Measurements from ENCODE around the gene EPHX1. TPM values are rescaled to one million over a fixed set of nuclear protein-coding genes. Genes with fewer than 3 reads are reported as not detected.

Gene EPHX1
- total and polyA plus RNA-seq, 2 donors (not counting 1 experiment from before 2014, with no cell fraction given), result 39.1 to 44.3 TPM

GRCh38 chr1:225847610-225848009 lies 37.7 kb downstream of the EPHX1 start:
- H3K79me2 ChIP-seq (ENCODE audit: control insufficient read depth, insufficient read depth, low read length), result no peaks in the 10 kb centered on the region
- H3K27ac ChIP-seq (ENCODE audit: insufficient read depth, low read length), result no peak overlapping the region
- H3K36me3 ChIP-seq (ENCODE audit: control insufficient read depth, insufficient read depth, low read length), result peaks cover 21% of the 10 kb centered on the region
- H2AFZ ChIP-seq (ENCODE audit: low read length), result no peak overlapping the region
- H3K4me2 ChIP-seq (ENCODE audit: extremely low read depth, insufficient read depth, low read length), result no peak overlapping the region
- DNase-seq (ENCODE audit: low read depth in 2 of 2), result no peak
- no peaks in the 10 kb centered on the region for H4K20me1 ChIP-seq (ENCODE audit: control insufficient read depth, extremely low read depth, insufficient read depth, low read length)
- TF ChIP-seq EZH2 (IDR thresholded peaks at IDR 0.05; ENCODE audit: low read length, missing control alignments) (no peak), CTCF (conservative IDR thresholded peaks at IDR 0.05 in 1 of 2, IDR thresholded peaks at IDR 0.05 in 1 of 2; ENCODE audit: low read depth in 1 of 2, low read length in 2 of 2) (no peak)
- H3K27me3 ChIP-seq (ENCODE audit: control insufficient read depth, insufficient read depth, low read length), result no peaks in the 10 kb centered on the region
- H3K9ac ChIP-seq (ENCODE audit: insufficient read depth, low read length), result no peak overlapping the region
- no peaks in the 10 kb centered on the region for H3K4me1 ChIP-seq (ENCODE audit: control insufficient read depth, extremely low read depth, insufficient read depth, low read length)
- no peak overlapping the region for H3K4me3 ChIP-seq (replicated peaks in 1 of 4; ENCODE audit: control extremely low read depth in 1 of 4, insufficient read depth in 1 of 4, low read depth in 3 of 4, low read length in 4 of 4)
- H3K9me3 ChIP-seq (ENCODE audit: control insufficient read depth, insufficient read depth, low read depth, low read length), result no peaks in the 10 kb centered on the region

DNA sequence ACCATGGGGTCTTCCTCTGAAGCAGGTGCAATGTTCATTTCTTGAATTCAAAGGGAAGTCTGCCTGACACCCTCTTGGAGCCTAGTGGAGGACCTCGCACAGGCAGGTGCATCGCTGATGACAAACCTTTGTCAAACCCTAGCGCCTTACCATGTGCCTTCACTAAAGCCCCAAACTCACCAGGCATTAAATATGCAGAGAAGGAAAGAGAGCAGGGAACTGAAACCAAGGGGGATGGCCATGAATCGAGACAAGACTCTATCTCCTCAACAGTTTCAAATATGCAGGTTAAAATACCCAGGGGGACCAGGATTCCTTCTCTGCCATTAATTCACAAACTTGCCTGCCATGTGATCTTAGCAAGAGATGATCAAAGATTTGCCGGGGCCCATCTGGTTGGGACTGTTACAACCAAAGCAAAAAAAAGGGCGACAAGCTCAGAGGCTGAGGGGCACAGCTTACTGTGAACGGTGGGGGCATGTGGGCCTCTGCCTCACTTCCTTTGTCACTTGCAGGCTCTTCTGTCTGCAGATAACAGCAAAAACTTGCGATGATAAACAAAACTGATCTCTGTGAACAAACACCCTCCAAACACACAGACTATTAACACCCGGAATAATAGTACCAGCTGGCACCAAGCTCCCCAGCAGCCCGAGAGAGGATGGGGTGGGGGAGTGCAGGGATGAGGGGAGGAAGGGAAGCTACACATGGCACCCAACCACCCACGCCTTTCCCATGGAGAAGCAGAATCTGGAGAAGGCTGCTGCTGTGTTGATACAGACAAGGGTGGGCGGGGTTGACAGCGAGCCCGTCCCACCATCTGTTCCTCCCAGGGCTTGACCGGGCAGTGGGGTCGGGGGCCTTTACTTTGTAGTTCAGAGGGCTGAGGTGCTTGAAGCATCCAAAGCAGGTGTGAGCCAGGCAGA lies 38.4 kb downstream of the EPHX1 start:
- H3K36me3 ChIP-seq (ENCODE audit: control insufficient read depth, insufficient read depth, low read length), result peaks cover 20% of the 10 kb centered on the region
- H4K20me1 ChIP-seq (ENCODE audit: control insufficient read depth, extremely low read depth, insufficient read depth, low read length), result no peaks in the 10 kb centered on the region
- H2AFZ ChIP-seq (ENCODE audit: low read length), result no peak overlapping the region
- H3K4me2 ChIP-seq (ENCODE audit: extremely low read depth, insufficient read depth, low read length), result no peak overlapping the region
- no peak for DNase-seq (ENCODE audit: low read depth in 2 of 2)
- H3K9me3 ChIP-seq (ENCODE audit: control insufficient read depth, insufficient read depth, low read depth, low read length), result no peaks in the 10 kb centered on the region
- no peak overlapping the region for H3K4me3 ChIP-seq (replicated peaks in 1 of 4; ENCODE audit: control extremely low read depth in 1 of 4, insufficient read depth in 1 of 4, low read depth in 3 of 4, low read length in 4 of 4)
- H3K27me3 ChIP-seq (ENCODE audit: control insufficient read depth, insufficient read depth, low read length), result no peaks in the 10 kb centered on the region
- H3K27ac ChIP-seq (ENCODE audit: insufficient read depth, low read length), result no peak overlapping the region
- no peaks in the 10 kb centered on the region for H3K4me1 ChIP-seq (ENCODE audit: control insufficient read depth, extremely low read depth, insufficient read depth, low read length)
- H3K79me2 ChIP-seq (ENCODE audit: control insufficient read depth, insufficient read depth, low read length), result no peaks in the 10 kb centered on the region
- no peak overlapping the region for H3K9ac ChIP-seq (ENCODE audit: insufficient read depth, low read length)
- TF ChIP-seq CTCF (conservative IDR thresholded peaks at IDR 0.05 in 1 of 2, IDR thresholded peaks at IDR 0.05 in 1 of 2; ENCODE audit: low read depth in 1 of 2, low read length in 2 of 2) (no peak), EZH2 (IDR thresholded peaks at IDR 0.05; ENCODE audit: low read length, missing control alignments) (no peak)

- no peaks in the 10 kb centered on the region for H3K79me2 ChIP-seq (ENCODE audit: control insufficient read depth, insufficient read depth, low read length)
- no peak for DNase-seq (ENCODE audit: low read depth in 2 of 2)
- H3K36me3 ChIP-seq (ENCODE audit: control insufficient read depth, insufficient read depth, low read length), result peaks cover 21% of the 10 kb centered on the region
- no peak overlapping the region for H3K4me3 ChIP-seq (replicated peaks in 1 of 4; ENCODE audit: control extremely low read depth in 1 of 4, insufficient read depth in 1 of 4, low read depth in 3 of 4, low read length in 4 of 4)
- no peaks in the 10 kb centered on the region for H3K4me1 ChIP-seq (ENCODE audit: control insufficient read depth, extremely low read depth, insufficient read depth, low read length)
- no peaks in the 10 kb centered on the region for H3K27me3 ChIP-seq (ENCODE audit: control insufficient read depth, insufficient read depth, low read length)
- H3K9ac ChIP-seq (ENCODE audit: insufficient read depth, low read length), result no peak overlapping the region
- no peaks in the 10 kb centered on the region for H4K20me1 ChIP-seq (ENCODE audit: control insufficient read depth, extremely low read depth, insufficient read depth, low read length)
- no peak overlapping the region for H3K4me2 ChIP-seq (ENCODE audit: extremely low read depth, insufficient read depth, low read length)
- no peak for TF ChIP-seq CTCF (conservative IDR thresholded peaks at IDR 0.05 in 1 of 2, IDR thresholded peaks at IDR 0.05 in 1 of 2; ENCODE audit: low read depth in 1 of 2, low read length in 2 of 2)
- H3K9me3 ChIP-seq (ENCODE audit: control insufficient read depth, insufficient read depth, low read depth, low read length), result no peaks in the 10 kb centered on the region
- H2AFZ ChIP-seq (ENCODE audit: low read length), result no peak overlapping the region
- H3K27ac ChIP-seq (ENCODE audit: insufficient read depth, low read length), result no peak overlapping the region
Observed at GRCh38 chr1:225849925-225850324, 40.0 kb downstream of the EPHX1 start.

All from fibroblast of lung (primary cell).